HL-60 (cell line): Measurements from ENCODE around the gene JARID2.
"Not testable (repeated sequence)": the region's sequence is repeated elsewhere in the genome, so short reads cannot be mapped to it uniquely, and the experiment has no call there.

ENCODE experiments used
- CTCF ChIP-seq: IDR thresholded peaks from one replicate; pipeline ENCODE4 v1.5.1; 2011; ENCODE audit warnings: low read length, control low read depth, inconsistent platforms; ENCODE audit not compliant: insufficient read depth
- TF ChIP-seq, protein P1 (sequence below): IDR thresholded peaks from 2 replicates; pipeline ENCODE4 v1.6.1; 2012; ENCODE audit warnings: low read depth; ENCODE audit not compliant: insufficient replicate concordance

DNA sequence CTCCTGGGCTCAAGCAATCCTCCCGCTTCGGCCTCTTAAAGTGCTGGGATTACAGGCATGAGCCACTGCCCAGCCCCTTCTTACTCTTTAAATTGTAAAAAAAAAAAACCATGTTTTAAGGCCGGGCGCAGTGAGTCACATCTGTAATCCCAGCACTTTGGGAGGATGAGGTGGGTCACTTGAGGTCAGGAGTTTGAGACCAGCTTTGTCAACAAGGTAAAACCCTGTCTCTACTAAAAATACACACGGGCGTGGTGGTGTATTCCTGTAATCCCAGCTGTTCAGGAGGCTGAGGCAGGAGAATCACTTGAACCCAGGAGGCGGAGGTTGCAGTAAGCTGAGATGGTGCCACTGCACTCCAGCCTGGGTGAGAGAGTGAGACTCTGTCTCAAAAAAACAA lies 43.6 kb downstream of the JARID2 start:
- not testable (repeated sequence) for TF ChIP-seq CTCF
- TF ChIP-seq, protein P1, sequence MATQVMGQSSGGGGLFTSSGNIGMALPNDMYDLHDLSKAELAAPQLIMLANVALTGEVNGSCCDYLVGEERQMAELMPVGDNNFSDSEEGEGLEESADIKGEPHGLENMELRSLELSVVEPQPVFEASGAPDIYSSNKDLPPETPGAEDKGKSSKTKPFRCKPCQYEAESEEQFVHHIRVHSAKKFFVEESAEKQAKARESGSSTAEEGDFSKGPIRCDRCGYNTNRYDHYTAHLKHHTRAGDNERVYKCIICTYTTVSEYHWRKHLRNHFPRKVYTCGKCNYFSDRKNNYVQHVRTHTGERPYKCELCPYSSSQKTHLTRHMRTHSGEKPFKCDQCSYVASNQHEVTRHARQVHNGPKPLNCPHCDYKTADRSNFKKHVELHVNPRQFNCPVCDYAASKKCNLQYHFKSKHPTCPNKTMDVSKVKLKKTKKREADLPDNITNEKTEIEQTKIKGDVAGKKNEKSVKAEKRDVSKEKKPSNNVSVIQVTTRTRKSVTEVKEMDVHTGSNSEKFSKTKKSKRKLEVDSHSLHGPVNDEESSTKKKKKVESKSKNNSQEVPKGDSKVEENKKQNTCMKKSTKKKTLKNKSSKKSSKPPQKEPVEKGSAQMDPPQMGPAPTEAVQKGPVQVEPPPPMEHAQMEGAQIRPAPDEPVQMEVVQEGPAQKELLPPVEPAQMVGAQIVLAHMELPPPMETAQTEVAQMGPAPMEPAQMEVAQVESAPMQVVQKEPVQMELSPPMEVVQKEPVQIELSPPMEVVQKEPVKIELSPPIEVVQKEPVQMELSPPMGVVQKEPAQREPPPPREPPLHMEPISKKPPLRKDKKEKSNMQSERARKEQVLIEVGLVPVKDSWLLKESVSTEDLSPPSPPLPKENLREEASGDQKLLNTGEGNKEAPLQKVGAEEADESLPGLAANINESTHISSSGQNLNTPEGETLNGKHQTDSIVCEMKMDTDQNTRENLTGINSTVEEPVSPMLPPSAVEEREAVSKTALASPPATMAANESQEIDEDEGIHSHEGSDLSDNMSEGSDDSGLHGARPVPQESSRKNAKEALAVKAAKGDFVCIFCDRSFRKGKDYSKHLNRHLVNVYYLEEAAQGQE, result not testable (repeated sequence)
